Stimulated activated CD8-positive, alpha-beta memory T cell treated with anti-CD3 and anti-CD28 coated beads, Interleukin-2, amount 100 ng/mL, for 1 hour (primary cell): ENCODE measurements around the gene CPE.
"Not testable (repeated sequence)": the region's sequence is repeated elsewhere in the genome, so short reads cannot be mapped to it uniquely, and the experiment has no call there.

ENCODE experiments used
- DNase-seq, 2 donors: peaks; one replicate each; pipeline ENCODE4 v3.0.0-alpha.2; 2020; ENCODE audit warnings: low read depth in 2 of 2

Gene CPE

DNA sequence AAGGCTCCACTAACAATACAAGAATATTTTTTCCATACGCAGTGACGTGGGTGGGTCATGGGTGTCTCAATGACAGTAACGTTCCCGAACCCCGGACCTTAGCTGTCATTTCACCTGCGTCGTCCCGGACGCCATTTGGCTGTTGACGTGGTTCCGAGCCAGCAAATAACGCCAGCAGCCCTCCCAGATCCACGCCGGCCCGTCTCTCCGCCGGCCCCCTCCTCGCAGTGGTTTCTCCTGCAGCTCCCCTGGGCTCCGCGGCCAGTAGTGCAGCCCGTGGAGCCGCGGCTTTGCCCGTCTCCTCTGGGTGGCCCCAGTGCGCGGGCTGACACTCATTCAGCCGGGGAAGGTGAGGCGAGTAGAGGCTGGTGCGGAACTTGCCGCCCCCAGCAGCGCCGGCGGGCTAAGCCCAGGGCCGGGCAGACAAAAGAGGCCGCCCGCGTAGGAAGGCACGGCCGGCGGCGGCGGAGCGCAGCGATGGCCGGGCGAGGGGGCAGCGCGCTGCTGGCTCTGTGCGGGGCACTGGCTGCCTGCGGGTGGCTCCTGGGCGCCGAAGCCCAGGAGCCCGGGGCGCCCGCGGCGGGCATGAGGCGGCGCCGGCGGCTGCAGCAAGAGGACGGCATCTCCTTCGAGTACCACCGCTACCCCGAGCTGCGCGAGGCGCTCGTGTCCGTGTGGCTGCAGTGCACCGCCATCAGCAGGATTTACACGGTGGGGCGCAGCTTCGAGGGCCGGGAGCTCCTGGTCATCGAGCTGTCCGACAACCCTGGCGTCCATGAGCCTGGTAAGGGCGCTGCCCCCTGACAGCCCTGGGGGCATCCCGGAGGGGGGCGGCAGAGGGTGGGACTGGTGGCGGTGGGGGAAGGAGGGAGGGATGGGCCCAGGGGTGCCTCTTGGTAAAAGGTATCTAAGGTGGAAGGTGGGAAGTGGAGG, at the start of gene CPE:
Gene CPE (plus strand): TSS at position 264 of the 933 bp plus-strand sequence. CDS start 214 bp downstream, at position 478.
- peak; percentile 12 to 16 for DNase-seq

DNA sequence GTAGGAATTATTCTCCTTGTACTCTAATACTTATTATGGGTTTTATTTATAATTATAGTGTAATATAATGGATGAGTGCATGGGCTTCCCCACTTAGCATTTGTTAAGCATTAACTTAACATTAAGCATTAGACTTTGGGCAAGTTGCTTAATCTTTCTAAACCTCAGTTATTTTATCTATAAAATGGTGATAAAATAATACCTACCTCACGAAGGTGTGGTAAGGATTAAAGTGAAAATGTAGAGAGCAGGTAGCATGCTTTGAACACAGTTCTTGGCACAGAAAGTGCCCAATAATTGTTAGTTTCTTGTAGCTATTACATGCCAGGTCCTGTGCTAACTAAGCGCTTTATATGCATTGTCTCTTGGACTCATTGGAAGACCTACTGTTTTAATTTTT, 48.7 kb upstream of the CPE start:
- DNase-seq: no peak

DNA sequence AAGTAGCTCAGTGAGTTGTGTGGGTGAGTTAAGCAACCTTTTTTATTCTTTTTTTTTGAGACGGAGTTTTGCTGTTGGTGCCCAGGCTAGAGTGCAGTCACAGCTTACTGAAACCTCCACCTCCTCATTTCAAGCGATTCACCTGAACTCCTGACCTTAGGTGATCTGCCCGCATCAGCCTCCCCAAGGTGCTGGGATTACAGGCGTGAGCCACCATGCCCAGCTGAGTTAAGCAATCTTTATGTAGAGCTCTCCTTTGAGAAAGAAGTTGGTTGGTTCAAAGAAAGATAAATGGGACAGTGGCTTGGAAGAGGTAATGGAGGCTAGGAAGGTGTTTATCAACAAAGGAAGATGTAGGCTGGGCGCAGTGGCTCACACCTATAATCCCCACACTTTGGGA, 48.1 kb upstream of the CPE start:
- no peak for DNase-seq

DNA sequence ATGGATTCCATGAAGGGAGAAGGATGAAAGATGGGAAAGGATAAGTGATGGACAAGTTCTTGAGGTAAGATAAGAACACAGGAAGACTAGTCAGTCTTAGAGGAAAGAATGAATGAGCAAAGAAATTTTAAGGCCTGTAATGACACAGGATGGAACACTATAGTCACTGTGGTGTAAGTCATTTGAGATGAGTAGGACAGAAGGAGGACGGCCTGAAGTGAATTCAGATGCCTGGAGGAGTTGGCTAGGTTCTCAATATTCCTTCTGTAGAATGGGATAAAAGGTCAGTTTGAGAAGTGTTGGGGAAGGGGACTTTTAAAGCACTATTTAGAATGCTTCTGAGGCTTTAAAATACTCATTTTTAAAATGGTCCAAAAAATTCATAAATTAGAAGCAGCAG, 47.4 kb upstream of the CPE start:
- DNase-seq: no peak

DNA sequence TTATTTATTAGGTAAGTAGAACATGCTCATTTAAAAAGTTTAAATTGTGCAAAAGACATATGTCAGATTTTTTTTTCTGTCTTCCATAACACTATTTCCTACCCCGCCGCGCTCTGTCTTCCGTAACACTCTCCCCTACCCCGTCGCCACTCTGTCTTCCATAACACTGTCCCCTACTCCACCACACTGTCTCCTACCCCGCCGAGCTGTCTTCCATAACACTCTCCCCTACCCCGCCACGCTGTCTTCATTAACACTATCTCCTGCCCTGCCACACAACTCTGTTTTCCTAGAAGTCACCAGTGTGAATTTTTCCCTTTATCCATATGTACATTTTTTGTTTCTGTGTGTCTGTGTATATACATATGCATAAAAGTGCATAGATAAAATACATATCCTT, 47.0 kb upstream of the CPE start:
- DNase-seq: no peak

DNA sequence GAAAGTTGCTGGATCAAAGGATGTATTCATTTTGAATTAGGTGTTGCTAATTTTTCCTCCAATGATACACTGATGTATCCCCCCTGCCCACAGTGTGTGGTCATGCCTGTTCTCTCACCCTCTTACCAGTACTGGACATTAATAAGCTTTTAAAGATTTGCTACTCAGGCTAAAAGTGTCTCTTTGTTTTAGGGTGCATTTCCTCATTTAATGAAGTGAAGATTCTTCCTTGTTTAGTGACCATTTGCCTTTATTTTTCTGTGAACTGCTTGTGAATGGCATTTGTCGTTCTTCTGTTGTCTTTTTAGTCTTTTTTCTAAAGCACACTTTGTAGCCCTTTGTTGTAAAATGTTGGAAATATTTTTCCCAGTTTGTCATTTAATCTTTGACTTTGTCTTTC, 46.3 kb upstream of the CPE start:
- DNase-seq: no peak

DNA sequence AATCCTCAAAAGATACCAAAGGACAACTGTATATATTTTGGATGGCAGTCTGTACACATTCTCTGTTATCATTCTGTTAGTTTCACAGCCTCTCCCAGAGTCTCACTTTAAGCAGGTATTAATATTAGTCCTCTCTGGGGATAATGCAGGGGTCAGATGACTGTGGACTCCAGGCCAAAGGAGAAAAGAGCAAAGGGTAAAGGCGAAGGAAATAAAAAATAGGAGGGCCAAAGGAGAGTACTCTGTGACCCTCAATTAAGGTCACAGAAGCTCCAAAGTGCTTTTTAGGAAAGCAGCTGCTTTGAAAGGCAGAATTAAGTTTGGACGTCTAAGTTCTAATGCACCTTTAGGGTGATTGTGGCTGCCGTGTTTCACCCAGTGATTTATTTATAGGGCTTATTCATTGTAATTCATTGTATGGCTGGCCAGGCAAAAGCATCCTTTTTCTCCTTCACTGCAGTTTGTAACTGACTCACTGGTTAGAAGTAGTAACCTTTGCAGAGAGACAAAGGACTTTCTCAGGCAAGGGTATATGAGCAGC, 43.6 kb upstream of the CPE start:
- DNase-seq: no peak

DNA sequence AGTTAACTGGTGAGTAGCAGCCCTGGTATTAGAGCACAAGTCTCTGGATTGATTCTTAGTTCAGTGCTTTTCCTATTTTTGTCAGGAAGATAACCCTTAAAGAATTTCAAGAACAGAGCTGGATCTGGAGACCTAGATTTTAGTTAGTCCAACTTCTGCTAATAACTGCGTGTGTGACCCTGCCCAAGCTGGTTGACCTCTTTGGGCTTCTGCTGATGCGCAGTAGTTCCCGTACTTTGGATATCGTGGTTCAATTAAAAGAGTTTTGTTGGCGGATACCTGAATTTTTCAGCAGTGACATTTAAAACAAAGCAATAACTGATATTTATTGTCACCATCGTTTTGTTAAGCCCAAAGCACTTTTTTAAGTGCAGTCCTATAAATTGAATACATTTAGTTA, 42.1 kb upstream of the CPE start:
- no peak for DNase-seq

DNA sequence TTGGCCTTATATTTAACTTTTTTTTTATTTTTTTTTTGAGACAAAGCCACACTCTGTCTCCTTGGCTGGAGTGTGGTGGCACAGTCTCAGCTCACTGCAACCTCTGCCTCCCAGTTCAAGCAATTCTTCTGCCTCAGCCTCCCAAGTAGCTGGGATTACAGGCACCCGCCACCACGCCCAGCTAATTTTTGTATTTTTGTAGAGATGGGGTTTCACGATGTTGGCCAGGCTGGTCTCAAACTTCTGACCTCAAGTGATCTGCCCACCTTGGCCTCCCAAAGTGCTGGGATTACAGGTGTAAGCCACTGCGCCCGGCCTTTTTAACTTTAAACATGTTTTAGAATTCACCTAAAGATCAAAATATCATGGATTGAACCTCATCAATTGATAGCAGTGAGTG, 36.5 kb upstream of the CPE start:
- not testable (repeated sequence) for DNase-seq

DNA sequence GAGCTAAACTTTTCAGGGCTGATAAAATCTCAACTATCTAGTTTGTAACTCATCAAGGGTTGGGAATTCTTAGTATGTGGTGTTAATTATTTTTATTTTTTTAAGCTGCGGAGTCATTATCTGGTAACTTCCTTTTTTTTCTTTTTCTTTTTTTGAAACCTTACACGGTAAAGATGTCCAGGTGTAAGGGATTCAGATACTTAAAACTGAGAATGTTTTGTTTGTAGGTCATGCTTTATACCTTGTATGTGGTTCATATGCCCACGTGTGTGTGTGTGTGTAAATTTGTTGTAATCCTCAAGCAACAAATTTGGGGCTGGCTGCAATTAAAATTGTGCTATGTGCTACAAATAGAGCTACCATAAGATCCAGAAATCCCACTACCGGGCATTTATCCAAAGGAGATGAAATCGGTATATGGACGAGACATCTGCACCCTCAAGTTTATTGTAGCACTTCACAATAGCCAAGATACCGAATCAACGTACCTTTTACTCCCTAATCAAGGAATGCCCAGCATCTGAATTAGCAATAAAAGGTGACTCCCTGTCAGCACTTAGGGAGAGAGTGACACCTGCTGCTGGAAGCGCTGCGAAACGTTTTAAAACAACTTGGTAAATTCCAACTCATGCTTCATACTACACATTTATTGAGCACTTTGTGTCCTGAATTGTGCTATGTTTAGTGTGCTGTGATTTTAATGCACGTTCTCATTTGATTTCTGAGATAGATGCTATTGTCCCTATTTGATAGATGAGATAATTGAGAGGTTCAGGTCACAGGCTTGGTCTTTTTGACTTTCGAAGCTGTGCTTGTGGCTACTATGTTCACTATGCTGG, 35.2 kb upstream of the CPE start:
- no peak for DNase-seq

DNA sequence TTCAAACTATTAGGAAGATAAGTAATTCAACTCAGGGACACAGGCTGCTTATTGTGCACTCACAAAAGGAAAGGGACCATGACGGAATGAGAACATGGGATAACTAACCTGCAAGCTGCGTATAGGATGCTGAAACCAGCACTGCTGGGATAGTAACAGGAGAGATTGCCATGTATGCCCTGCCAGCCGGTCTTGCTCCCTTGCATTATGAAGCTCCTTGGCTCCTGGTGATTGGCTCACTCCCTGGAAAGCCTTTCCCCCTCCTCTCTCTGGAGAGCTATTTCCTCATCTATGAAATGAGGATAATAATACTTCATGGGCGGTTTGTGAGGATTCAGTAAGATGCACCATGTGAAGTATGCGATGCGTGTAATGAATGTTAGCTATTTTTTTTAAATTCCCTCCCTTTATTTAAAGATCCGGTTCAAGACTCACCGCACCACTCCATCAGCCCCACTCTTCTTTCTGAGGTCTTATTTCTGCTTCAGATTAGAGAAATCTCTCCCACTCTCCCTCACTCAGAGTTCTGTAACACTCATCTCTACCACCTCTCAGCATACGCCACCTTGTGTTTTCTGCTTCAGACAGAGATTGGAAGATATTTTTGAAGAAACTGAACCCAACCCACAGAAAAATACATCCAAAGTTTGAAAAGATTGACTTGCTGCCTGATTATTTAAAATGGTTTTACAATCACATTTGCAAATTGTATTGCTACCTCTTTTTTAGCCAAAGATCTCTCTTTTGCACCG, 33.0 kb upstream of the CPE start:
- no peak for DNase-seq

DNA sequence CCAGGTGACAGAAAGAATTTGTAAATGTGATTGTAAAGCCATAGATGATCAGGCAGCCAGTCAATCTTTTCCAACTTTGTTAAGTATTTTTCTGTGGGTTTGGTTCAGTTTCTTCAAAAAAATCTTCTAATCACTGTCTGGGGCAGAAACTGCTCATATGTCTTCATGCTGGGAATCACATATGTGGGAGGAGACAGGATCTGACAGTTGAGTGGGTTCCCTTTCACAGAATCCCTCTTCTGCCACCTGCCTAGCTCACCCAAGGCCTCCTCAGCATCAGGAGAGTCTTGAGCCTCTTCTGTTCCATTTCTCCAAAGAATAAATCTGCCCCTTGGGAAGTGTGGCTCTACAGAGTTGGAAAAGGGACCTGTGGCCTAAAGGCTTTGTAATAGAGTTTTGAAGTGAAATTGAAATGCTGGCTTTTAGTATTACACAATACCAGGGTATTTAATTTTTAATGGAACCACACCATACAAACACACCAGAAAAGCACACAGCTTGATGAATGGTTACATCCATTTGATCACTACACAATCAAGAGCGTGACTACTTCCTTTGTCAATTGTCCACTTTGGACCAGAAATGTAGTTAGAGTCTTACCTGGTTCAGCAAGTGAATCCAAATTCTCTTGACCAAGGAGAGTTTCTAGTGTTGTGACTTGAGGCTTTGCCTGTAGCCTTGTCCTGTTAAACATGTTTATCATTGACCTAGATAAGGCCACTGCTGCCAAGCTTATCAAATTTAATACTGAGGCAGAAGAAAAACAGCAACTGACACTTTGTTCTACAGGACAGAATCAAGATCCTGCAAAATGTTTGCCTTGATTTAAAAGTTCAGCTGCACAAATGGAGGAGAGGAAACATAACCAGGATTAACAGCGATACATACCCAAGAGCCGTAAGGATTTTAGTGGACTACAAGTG, 30.9 kb upstream of the CPE start:
- DNase-seq: no peak

DNA sequence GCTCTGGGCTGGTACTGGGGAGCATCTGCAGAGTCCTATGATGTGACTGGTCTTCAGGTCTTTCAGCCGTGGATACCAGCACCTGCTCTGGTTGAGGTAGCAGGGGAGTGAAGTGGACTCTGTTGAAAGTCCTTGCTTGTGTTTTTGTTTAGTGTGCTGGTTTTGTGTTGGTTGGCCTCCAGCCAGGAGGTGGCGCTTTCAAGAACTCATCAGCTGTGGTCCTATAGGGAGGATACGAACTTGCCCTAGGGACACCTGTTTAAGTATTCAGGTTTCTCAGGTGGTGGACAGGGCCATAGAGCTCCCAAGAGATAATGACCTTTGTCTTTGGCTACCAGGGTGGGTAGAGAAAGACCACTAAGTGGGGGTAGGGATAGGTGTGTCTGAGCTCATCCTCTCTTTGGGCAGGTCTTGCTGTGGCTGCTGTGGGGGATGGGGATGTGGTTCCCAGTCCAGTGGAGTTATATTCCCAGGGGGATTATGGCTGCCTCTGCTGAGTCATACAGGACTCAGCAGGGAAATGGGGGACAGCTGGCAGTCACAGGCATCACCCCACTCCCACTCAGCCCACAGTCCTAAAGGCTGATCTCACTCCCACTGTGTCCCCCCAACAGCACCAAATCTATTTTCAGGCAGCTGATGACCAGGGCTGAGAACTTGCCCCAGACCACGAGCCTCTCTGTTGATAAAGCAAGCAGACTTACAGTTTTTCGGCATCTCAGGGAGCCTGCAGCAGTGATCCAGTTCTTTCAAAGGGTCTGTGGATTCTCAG, 27.3 kb upstream of the CPE start:
- no peak for DNase-seq

DNA sequence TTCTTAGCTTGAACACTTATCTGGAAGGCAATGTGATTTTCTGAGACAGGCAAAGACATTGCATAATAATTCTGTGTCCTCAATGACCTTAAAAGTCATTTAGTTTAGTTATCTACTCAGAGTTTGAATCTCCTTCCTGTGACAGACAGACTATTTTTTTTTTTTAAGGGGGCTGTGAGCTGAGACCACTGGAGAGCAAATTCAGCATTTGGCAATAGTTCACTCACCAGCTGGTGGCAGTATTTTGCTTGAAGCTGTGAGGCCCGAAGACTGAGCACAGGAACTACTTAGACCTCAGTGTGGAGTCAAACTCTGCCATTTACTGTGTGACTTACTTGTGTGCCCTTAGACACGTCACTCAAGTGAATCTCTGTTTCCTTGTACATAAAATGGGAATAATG, 22.9 kb upstream of the CPE start:
- DNase-seq: no peak

DNA sequence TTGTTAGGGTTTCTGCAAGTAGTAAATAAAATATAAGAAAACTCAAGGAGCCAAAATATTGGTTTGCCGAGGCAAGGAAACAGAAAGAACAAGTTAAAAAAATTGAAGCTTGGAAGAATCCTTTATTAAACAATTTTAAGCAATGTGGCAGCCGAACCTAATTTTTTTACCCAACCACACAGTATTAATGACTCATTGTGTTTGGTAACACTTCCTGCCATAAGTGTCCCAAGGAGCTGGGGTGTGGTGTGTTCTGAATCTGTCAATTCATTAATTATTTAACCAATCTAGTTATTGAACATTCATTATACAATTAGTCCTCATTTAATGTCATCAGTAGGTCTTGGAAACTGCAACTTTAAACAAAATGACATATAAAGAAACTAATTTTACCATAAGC, 19.3 kb upstream of the CPE start:
- no peak for DNase-seq

DNA sequence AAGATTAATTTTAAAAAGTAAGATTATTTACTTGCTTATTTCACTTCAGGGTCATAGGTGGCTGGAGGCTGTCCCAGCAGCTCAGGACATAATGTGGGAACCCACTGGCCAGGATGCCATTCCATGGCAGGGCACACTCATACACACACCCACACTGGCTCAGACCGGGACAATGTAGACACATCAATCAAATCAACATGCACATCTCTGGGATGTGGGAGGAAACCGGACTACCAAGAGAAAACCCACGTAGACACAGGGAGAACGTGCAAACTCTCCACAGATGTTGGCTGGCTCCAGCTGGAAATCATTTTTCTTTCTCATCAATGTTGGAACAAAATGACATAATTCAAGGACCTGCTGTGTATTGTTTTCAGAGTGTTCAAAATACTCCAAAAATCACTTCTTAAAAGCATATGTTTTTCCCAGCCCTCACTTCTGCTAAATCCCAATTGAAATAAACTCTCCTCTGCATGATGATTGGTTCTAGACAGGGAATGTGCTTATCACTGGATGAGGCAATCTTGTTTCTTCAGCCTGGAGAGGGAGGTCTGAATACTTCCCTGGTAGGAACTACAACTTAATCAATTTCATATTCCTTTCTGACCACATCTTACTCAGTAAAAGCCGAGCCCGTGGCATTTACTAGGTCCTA, 18.6 kb upstream of the CPE start:
- no peak for DNase-seq

DNA sequence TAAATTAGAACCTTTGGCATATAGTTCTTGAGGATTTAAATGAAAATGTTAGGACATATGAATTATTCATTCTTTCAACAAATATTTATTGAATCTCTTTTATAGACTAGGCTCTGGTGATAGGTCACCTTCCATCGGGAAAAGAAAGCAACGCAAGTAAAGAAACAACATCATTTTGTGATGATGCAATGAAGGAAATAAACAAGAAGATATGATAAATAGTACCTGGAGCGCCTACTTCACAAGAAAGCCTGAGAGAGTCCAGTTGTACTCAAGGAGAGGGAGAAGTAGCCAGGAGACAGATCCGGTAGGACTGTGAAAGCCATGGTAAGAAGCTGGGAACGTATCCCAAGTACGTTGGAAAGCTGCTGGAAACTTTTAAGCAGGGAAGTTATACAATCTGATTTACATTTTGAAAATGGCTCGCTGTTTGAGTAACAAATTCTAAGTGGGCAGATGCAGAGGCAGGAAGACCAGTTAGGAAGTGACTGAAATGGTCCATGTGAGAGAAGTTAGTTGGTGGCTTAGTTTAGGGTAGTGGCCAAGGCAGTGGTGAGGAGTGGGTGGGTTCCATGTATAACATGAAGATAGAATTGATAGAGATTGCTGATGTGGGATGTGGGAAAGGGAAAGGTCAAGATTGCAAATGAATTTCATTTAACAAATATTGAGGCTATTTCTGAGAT, 17.7 kb upstream of the CPE start:
- DNase-seq: no peak

DNA sequence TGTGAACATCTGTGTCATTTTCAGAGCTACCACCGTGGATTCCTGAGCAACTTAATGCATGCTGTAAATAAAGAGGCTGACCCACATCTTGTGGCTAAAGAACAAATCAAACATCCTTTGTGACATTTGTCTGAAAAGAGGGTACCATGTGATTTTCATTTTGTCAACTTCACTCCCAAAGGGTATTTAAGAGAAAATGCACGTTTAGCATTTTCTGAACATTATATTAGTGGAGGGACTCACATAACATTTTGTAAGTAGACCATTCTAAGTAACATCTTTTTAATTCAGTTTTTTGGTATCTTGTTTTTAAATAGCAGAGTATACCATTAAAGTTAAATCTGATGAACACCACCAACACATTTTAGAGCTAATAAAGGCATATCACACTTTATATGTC, 17.0 kb upstream of the CPE start:
- DNase-seq: no peak
